ENCODE measurements around the gene FOXD2. TPM values are rescaled to one million over a fixed set of nuclear protein-coding genes. Genes with fewer than 3 reads are reported as not detected.

The FOXD2 gene
- total RNA-seq, 1 donor from 2014 or later = 0.07 TPM

DNA sequence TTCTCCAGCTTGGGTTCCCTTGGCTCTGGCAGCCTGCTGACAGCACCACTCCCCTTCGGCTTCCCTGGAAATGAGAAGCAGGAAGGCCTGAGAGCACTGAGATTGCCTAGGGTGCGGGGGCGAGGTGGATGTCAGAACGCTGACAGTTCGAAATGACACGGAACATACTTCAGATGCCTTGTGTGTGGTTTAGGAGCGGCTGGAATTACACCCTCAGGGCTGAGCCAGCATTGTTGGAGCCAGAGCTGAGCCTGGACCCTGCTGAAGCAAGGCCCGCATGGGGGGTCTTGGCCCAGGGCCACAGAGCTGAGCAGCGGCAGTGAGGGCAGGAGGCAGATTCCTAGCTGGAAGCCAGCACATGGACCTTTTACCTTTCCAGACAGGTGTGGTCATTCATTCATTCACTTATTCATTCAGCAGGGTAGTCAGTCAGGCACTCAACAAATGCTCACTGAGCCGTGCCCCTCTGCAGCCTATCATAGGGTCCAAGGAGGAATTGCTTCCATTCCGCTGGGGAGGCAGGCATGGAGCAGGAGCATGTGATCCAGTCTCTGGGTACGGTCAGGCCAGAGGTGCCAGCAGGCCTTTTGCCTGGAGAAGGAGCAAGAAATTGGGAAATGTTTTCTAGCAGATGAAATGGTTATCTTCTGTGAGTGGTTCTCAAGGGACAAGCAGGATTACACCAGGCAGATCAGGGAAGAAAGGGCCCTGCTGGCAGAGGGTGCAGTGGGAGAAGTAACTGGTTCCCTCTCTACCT, 28.4 kb upstream of the FOXD2 start:
- peak overlapping the region; percentile 30 for H3K4me2 ChIP-seq (ENCODE audit: low read length)
- H2AFZ ChIP-seq (ENCODE audit: low read depth, low read length) = no peak overlapping the region
- no peaks in the 10 kb centered on the region for H4K20me1 ChIP-seq (ENCODE audit: insufficient read depth, low read length)
- Mint-ChIP-seq H3K27me3 (ENCODE audit: low read depth, unreplicated experiment) (peaks cover 22% of the 10 kb centered on the region), H3K36me3 (ENCODE audit: low read depth, unreplicated experiment) (no peaks in the 10 kb centered on the region), H3K4me1 (ENCODE audit: low read depth, unreplicated experiment) (peaks cover 24% of the 10 kb centered on the region), H3K4me3 (ENCODE audit: unreplicated experiment) (peak overlapping the region; percentile 54), H3K9me3 (ENCODE audit: unreplicated experiment) (no peaks in the 10 kb centered on the region), H3K27ac (ENCODE audit: unreplicated experiment) (peak overlapping the region; percentile 71)
- H3K27ac ChIP-seq (ENCODE audit: low read depth, low read length) = no peak overlapping the region
- TF ChIP-seq, protein P1, sequence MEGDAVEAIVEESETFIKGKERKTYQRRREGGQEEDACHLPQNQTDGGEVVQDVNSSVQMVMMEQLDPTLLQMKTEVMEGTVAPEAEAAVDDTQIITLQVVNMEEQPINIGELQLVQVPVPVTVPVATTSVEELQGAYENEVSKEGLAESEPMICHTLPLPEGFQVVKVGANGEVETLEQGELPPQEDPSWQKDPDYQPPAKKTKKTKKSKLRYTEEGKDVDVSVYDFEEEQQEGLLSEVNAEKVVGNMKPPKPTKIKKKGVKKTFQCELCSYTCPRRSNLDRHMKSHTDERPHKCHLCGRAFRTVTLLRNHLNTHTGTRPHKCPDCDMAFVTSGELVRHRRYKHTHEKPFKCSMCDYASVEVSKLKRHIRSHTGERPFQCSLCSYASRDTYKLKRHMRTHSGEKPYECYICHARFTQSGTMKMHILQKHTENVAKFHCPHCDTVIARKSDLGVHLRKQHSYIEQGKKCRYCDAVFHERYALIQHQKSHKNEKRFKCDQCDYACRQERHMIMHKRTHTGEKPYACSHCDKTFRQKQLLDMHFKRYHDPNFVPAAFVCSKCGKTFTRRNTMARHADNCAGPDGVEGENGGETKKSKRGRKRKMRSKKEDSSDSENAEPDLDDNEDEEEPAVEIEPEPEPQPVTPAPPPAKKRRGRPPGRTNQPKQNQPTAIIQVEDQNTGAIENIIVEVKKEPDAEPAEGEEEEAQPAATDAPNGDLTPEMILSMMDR (IDR thresholded peaks at IDR 0.05; ENCODE audit: insufficient read depth, low read depth, low read length) = no peak
- TF ChIP-seq EZH2 (IDR thresholded peaks at IDR 0.05; ENCODE audit: insufficient read depth, low read length) = no peak
- H3K4me3 ChIP-seq (ENCODE audit: insufficient read depth, low read depth, low read length) = no peak overlapping the region
- H3K4me1 ChIP-seq (ENCODE audit: insufficient read depth, low read length) = peaks cover 13% of the 10 kb centered on the region
- no peaks in the 10 kb centered on the region for H3K9me3 ChIP-seq (ENCODE audit: insufficient read depth, low read depth, low read length)
- H3K9ac ChIP-seq (ENCODE audit: low read length) = peak overlapping the region; percentile 22
- FAIRE-seq (peak; percentile 41), DNase-seq (ENCODE audit: low read depth) (peak; percentile 66)
- no peaks in the 10 kb centered on the region for H3K79me2 ChIP-seq (ENCODE audit: insufficient read depth, low read length)
- no peaks in the 10 kb centered on the region for H3K36me3 ChIP-seq (ENCODE audit: insufficient read depth, low read length)
- H3K27me3 ChIP-seq (ENCODE audit: insufficient read depth, low read length) = peaks cover 6% of the 10 kb centered on the region

DNA sequence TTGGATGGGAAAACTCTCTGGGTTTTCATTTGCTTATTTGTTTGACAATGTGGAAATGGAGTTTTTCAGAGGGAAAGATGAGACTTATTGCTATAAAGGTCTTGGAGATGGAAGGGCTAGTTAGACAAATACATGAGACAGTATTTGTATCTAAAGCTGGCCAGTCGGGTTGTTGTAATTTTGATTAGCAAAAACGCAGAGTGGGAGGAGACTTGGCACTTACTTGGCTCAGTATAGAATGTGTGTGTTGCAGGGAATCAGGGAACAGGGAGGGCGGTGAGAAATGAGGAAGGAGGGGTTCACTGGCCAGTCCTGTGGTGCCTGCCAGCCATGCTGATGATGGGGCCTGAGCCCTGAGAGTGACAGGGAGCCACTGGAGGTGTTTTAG, 27.8 kb upstream of the FOXD2 start:
- no peak overlapping the region for H3K27ac ChIP-seq (ENCODE audit: low read depth, low read length)
- Mint-ChIP-seq H3K27ac (ENCODE audit: unreplicated experiment) (no peak overlapping the region), H3K4me3 (ENCODE audit: unreplicated experiment) (no peak overlapping the region), H3K9me3 (ENCODE audit: unreplicated experiment) (no peaks in the 10 kb centered on the region), H3K4me1 (ENCODE audit: low read depth, unreplicated experiment) (peaks cover 24% of the 10 kb centered on the region), H3K27me3 (ENCODE audit: low read depth, unreplicated experiment) (peaks cover 25% of the 10 kb centered on the region), H3K36me3 (ENCODE audit: low read depth, unreplicated experiment) (no peaks in the 10 kb centered on the region)
- H3K4me1 ChIP-seq (ENCODE audit: insufficient read depth, low read length) = peaks cover 13% of the 10 kb centered on the region
- peak; percentile 26 for FAIRE-seq
- no peak overlapping the region for H3K4me3 ChIP-seq (ENCODE audit: insufficient read depth, low read depth, low read length)
- H3K27me3 ChIP-seq (ENCODE audit: insufficient read depth, low read length) = peaks cover 12% of the 10 kb centered on the region
- no peak for TF ChIP-seq EZH2 (IDR thresholded peaks at IDR 0.05; ENCODE audit: insufficient read depth, low read length)
- TF ChIP-seq, protein P1 (IDR thresholded peaks at IDR 0.05; ENCODE audit: insufficient read depth, low read depth, low read length) = no peak
- H3K9me3 ChIP-seq (ENCODE audit: insufficient read depth, low read depth, low read length) = no peaks in the 10 kb centered on the region
- no peak for DNase-seq (ENCODE audit: low read depth)
- no peaks in the 10 kb centered on the region for H4K20me1 ChIP-seq (ENCODE audit: insufficient read depth, low read length)
- H3K79me2 ChIP-seq (ENCODE audit: insufficient read depth, low read length) = no peaks in the 10 kb centered on the region
- H3K4me2 ChIP-seq (ENCODE audit: low read length) = no peak overlapping the region
- H3K36me3 ChIP-seq (ENCODE audit: insufficient read depth, low read length) = no peaks in the 10 kb centered on the region
- H3K9ac ChIP-seq (ENCODE audit: low read length) = no peak overlapping the region
- H2AFZ ChIP-seq (ENCODE audit: low read depth, low read length) = no peak overlapping the region

- peaks cover 13% of the 10 kb centered on the region for H3K4me1 ChIP-seq (ENCODE audit: insufficient read depth, low read length)
- peaks cover 1% of the 10 kb centered on the region for H3K36me3 Mint-ChIP-seq (ENCODE audit: low read depth, unreplicated experiment)
- H3K79me2 ChIP-seq (ENCODE audit: insufficient read depth, low read length) = no peaks in the 10 kb centered on the region
- peaks cover 22% of the 10 kb centered on the region for H3K27me3 ChIP-seq (ENCODE audit: insufficient read depth, low read length)
- FAIRE-seq = no peak
- no peaks in the 10 kb centered on the region for H3K36me3 ChIP-seq (ENCODE audit: insufficient read depth, low read length)
- H3K4me3 ChIP-seq (ENCODE audit: insufficient read depth, low read depth, low read length) = no peak overlapping the region
- H3K4me3 Mint-ChIP-seq (ENCODE audit: unreplicated experiment) = no peak overlapping the region
- no peaks in the 10 kb centered on the region for H3K9me3 ChIP-seq (ENCODE audit: insufficient read depth, low read depth, low read length)
- no peak overlapping the region for H3K27ac ChIP-seq (ENCODE audit: low read depth, low read length)
- H3K9me3 Mint-ChIP-seq (ENCODE audit: unreplicated experiment) = no peaks in the 10 kb centered on the region
- no peaks in the 10 kb centered on the region for H4K20me1 ChIP-seq (ENCODE audit: insufficient read depth, low read length)
- H3K27me3 Mint-ChIP-seq (ENCODE audit: low read depth, unreplicated experiment) = peaks cover 27% of the 10 kb centered on the region
- H3K4me2 ChIP-seq (ENCODE audit: low read length) = no peak overlapping the region
- TF ChIP-seq EZH2 (IDR thresholded peaks at IDR 0.05; ENCODE audit: insufficient read depth, low read length) = no peak
- TF ChIP-seq, protein P1 (IDR thresholded peaks at IDR 0.05; ENCODE audit: insufficient read depth, low read depth, low read length) = no peak
- no peak overlapping the region for H3K9ac ChIP-seq (ENCODE audit: low read length)
- no peak overlapping the region for H3K27ac Mint-ChIP-seq (ENCODE audit: unreplicated experiment)
- H3K4me1 Mint-ChIP-seq (ENCODE audit: low read depth, unreplicated experiment) = peaks cover 24% of the 10 kb centered on the region
- DNase-seq (ENCODE audit: low read depth) = no peak
- H2AFZ ChIP-seq (ENCODE audit: low read depth, low read length) = no peak overlapping the region
Measured at GRCh38 chr1:47411436-47411835, 26.4 kb upstream of the FOXD2 start.

Measured in astrocyte (in vitro differentiated cells and primary cell).